Vagina (tissue), 2 donors: Measurements from ENCODE around the gene RPS14.

Source experiments
- CTCF ChIP-seq, 3 experiments: fragments of 450-650 bp in 2 of 3; fragments of 200-600 bp in 1 of 3; sonication (generic) in 1 of 3; IDR thresholded peaks; one replicate each; pipeline ENCODE4 v1.5.1; 2017 to 2019; ENCODE audit warnings: antibody characterized with exemption in 3 of 3, mild to moderate bottlenecking in 2 of 3, moderate library complexity in 2 of 3
- POLR2A ChIP-seq, 2 donors: fragments of 450-650 bp; IDR thresholded peaks; one replicate each; pipeline ENCODE4 v1.6.1; 2017; ENCODE audit warnings: antibody characterized with exemption in 2 of 2, mild to moderate bottlenecking in 2 of 2, moderate library complexity in 2 of 2
- POLR2AphosphoS5 ChIP-seq, 2 donors: sonication (generic); formaldehyde crosslinking; IDR thresholded peaks; one replicate each; pipeline ENCODE4 v1.9.0; 2017; ENCODE audit warnings: antibody characterized with exemption in 2 of 2, mild to moderate bottlenecking in 2 of 2, low read depth in 1 of 2; ENCODE audit not compliant: insufficient read depth in 1 of 2

GRCh38 chr5:150485693-150486401 is 36.3 kb upstream of the RPS14 start:
- TF ChIP-seq CTCF (IDR thresholded peaks at IDR 0.05) (no peak), POLR2A (IDR thresholded peaks at IDR 0.05) (no peak), POLR2AphosphoS5 (IDR thresholded peaks at IDR 0.05; ENCODE audit: insufficient read depth in 1 of 2, low read depth in 1 of 2) (peak in 1 of 2 donors; percentile 63)
